DOHH2 (cell line): ENCODE data around the gene SPON1.

Experiments
- H3F3A ChIP-seq: fragments of 200-600 bp; sonication (generic), shearing (Covaris generic); 2 replicates; pipeline ENCODE4 v1.6.0; 2016; ENCODE audit warnings: antibody characterized with exemption, mild to moderate bottlenecking; ENCODE audit not compliant: control insufficient read depth, insufficient read depth
- H3K27ac ChIP-seq: fragments of 200-600 bp; sonication (generic); 2 replicates; pipeline ENCODE4 v1.5.1; 2014; ENCODE audit warnings: low read depth, mild to moderate bottlenecking, low read length, moderate library complexity
- H3K27me3 ChIP-seq: fragments of 200-600 bp; sonication (generic); 2 replicates; pipeline ENCODE4 v1.6.1; 2014; ENCODE audit warnings: mild to moderate bottlenecking, low read length, mixed read lengths; ENCODE audit not compliant: control insufficient read depth
- H3K36me3 ChIP-seq: fragments of 200-600 bp; sonication (generic); 2 replicates; pipeline ENCODE4 v1.6.1; 2014; ENCODE audit warnings: mild to moderate bottlenecking, low read length, moderate library complexity, mixed read lengths; ENCODE audit not compliant: control insufficient read depth
- H3K4me1 ChIP-seq: fragments of 200-600 bp; sonication (generic); 2 replicates; pipeline ENCODE4 v1.6.1; 2014; ENCODE audit warnings: mild to moderate bottlenecking, low read length, mixed read lengths; ENCODE audit not compliant: control insufficient read depth
- H3K4me2 ChIP-seq: fragments of 200-600 bp; sonication (generic); 2 replicates; pipeline ENCODE4 v1.6.0; 2014; ENCODE audit warnings: mild to moderate bottlenecking, low read length, moderate library complexity
- H3K4me3 ChIP-seq: fragments of 200-600 bp; sonication (generic); 2 replicates; pipeline ENCODE4 v1.5.1; 2014; ENCODE audit warnings: mild to moderate bottlenecking, low read length, mixed read lengths
- H3K79me2 ChIP-seq: fragments of 200-600 bp; sonication (generic); 2 replicates; pipeline ENCODE4 v1.6.1; 2014; ENCODE audit warnings: mild to moderate bottlenecking, low read length, mixed read lengths; ENCODE audit not compliant: control insufficient read depth
- H3K9me2 ChIP-seq: fragments of 200-600 bp; sonication (generic); replicated peaks from 2 replicates; pipeline ENCODE4 v1.6.1; 2014; ENCODE audit warnings: mild to moderate bottlenecking, low read length, mixed read lengths; ENCODE audit not compliant: control insufficient read depth
- H3K9me3 ChIP-seq: fragments of 200-600 bp; sonication (generic); 2 replicates; pipeline ENCODE4 v1.6.1; 2014; ENCODE audit warnings: antibody characterized with exemption, low read length, mixed read lengths; ENCODE audit not compliant: control insufficient read depth, insufficient read depth
- H4K20me1 ChIP-seq: fragments of 200-600 bp; sonication (generic); 2 replicates; pipeline ENCODE4 v1.6.0; 2014; ENCODE audit warnings: low read depth, mild to moderate bottlenecking, antibody characterized with exemption, low read length, moderate library complexity; ENCODE audit not compliant: control insufficient read depth, insufficient read depth
- CTCF ChIP-seq: fragments of 200-600 bp; sonication (generic); IDR thresholded peaks from one replicate; pipeline ENCODE4 v1.5.1; 2014; ENCODE audit warnings: antibody characterized with exemption, mild to moderate bottlenecking, low read depth, low read length; ENCODE audit not compliant: poor library complexity, severe bottlenecking
- EZH2phosphoT487 ChIP-seq: fragments of 200-600 bp; sonication (generic); IDR thresholded peaks from 2 replicates; pipeline ENCODE4 v1.6.1; 2017; ENCODE audit warnings: borderline replicate concordance, mild to moderate bottlenecking, antibody characterized with exemption, low read length, moderate library complexity, mixed read lengths

Gene SPON1

GRCh38 chr11:14267861-14268635 lies 305.5 kb downstream of the SPON1 start:
- Histone ChIP-seq H3K27ac (no peak overlapping the region), H3K36me3 (no peaks in the 10 kb centered on the region), H3K9me2 (no peaks in the 10 kb centered on the region), H4K20me1 (no peaks in the 10 kb centered on the region), H3K9me3 (no peaks in the 10 kb centered on the region), H3K4me2 (no peak overlapping the region), H3F3A (no peaks in the 10 kb centered on the region), H3K4me3 (no peak overlapping the region), H3K27me3 (no peaks in the 10 kb centered on the region), H3K79me2 (no peaks in the 10 kb centered on the region), H3K4me1 (peaks cover 8% of the 10 kb centered on the region)
- TF ChIP-seq EZH2phosphoT487, result no peak
- no peak for TF ChIP-seq CTCF

- H4K20me1 ChIP-seq, result no peaks in the 10 kb centered on the region
- no peaks in the 10 kb centered on the region for H3F3A ChIP-seq
- peaks cover 8% of the 10 kb centered on the region for H3K4me1 ChIP-seq
- peaks cover 7% of the 10 kb centered on the region for H3K36me3 ChIP-seq
- no peaks in the 10 kb centered on the region for H3K9me2 ChIP-seq
- H3K79me2 ChIP-seq, result no peaks in the 10 kb centered on the region
- no peaks in the 10 kb centered on the region for H3K9me3 ChIP-seq
- H3K27me3 ChIP-seq, result no peaks in the 10 kb centered on the region
- TF ChIP-seq EZH2phosphoT487, result no peak
- no peak for TF ChIP-seq CTCF
- H3K4me2 ChIP-seq, result no peak overlapping the region
- H3K4me3 ChIP-seq, result no peak overlapping the region
- H3K27ac ChIP-seq, result no peak overlapping the region
Measured at GRCh38 chr11:14269692-14270573, 307.4 kb downstream of the SPON1 start.

GRCh38 chr11:14270690-14271542 lies 308.4 kb downstream of the SPON1 start:
- no peak overlapping the region for H3K4me2 ChIP-seq
- no peaks in the 10 kb centered on the region for H3K27me3 ChIP-seq
- H3K79me2 ChIP-seq, result no peaks in the 10 kb centered on the region
- H4K20me1 ChIP-seq, result no peaks in the 10 kb centered on the region
- H3K9me2 ChIP-seq, result no peaks in the 10 kb centered on the region
- no peaks in the 10 kb centered on the region for H3K9me3 ChIP-seq
- TF ChIP-seq CTCF (no peak), EZH2phosphoT487 (no peak)
- H3K4me1 ChIP-seq, result peaks cover 8% of the 10 kb centered on the region
- H3K27ac ChIP-seq, result no peak overlapping the region
- H3K36me3 ChIP-seq, result peaks cover 7% of the 10 kb centered on the region
- no peaks in the 10 kb centered on the region for H3F3A ChIP-seq
- H3K4me3 ChIP-seq, result no peak overlapping the region
